Keratinocyte (primary cell): ENCODE results near the gene PLA2G6. TPM values are rescaled to one million over a fixed set of nuclear protein-coding genes. Genes with fewer than 3 reads are reported as not detected.

Source experiments
- DNase-seq: peaks from one replicate; pipeline ENCODE4 v3.0.0-alpha.2; 2011; ENCODE audit warnings: low read depth, missing footprints, low spot score
- FAIRE-seq: peaks from 2 replicates; lab custom pipeline; 2011; peaks lifted over from hg19 to GRCh38; lab: Jason Lieb, UNC
- H2AFZ ChIP-seq: 2 replicates; pipeline ENCODE4 v1.6.0; 2012; ENCODE audit warnings: low read length, control low read depth, inconsistent platforms; ENCODE audit not compliant: control insufficient read depth
- H3K27ac ChIP-seq: 2 replicates; pipeline ENCODE4 v1.5.1; 2011; ENCODE audit warnings: low read length; ENCODE audit not compliant: control insufficient read depth, insufficient read depth
- H3K27me3 ChIP-seq: 3 replicates; pipeline ENCODE4 v1.6.0; 2011; ENCODE audit warnings: low read length; ENCODE audit not compliant: control insufficient read depth, insufficient read depth; ENCODE audit errors: extremely low read depth
- H3K36me3 ChIP-seq, 2 experiments: 2 replicates in 1 of 2; 3 replicates in 1 of 2; pipeline ENCODE4 v1.5.1; 2011; ENCODE audit warnings: low read length in 2 of 2, mild to moderate bottlenecking in 1 of 2; ENCODE audit not compliant: control insufficient read depth in 2 of 2, insufficient read depth in 2 of 2; ENCODE audit errors: extremely low read depth in 1 of 2
- H3K4me1 ChIP-seq: 3 replicates; pipeline ENCODE4 v1.5.1; 2011; ENCODE audit warnings: low read length; ENCODE audit not compliant: control insufficient read depth, insufficient read depth; ENCODE audit errors: extremely low read depth
- H3K4me2 ChIP-seq: 3 replicates; pipeline ENCODE4 v1.6.0; 2011; ENCODE audit warnings: low read depth, low read length; ENCODE audit not compliant: control insufficient read depth, insufficient read depth; ENCODE audit errors: extremely low read depth
- H3K4me3 ChIP-seq, 3 experiments: fragments of 200-600 bp in 1 of 3; sonication (generic) in 1 of 3; 2 replicates in 2 of 3; 3 replicates in 1 of 3; pipeline ENCODE4 v1.5.1; 2011 to 2016; ENCODE audit warnings: low read length in 3 of 3, mild to moderate bottlenecking in 3 of 3, control low read depth in 2 of 3, inconsistent platforms in 1 of 3, low read depth in 1 of 3, mixed read lengths in 1 of 3, mixed run types in 1 of 3, moderate library complexity in 1 of 3; ENCODE audit not compliant: control insufficient read depth in 2 of 3, insufficient read depth in 2 of 3; ENCODE audit errors: extremely low read depth in 1 of 3
- H3K79me2 ChIP-seq: 2 replicates; pipeline ENCODE4 v1.6.0; 2012; ENCODE audit warnings: low read length; ENCODE audit not compliant: control insufficient read depth, insufficient read depth
- H3K9ac ChIP-seq: 3 replicates; pipeline ENCODE4 v1.6.0; 2011; ENCODE audit warnings: low read length; ENCODE audit not compliant: control insufficient read depth, insufficient read depth; ENCODE audit errors: extremely low read depth
- H3K9me1 ChIP-seq: 3 replicates; pipeline ENCODE4 v1.6.0; 2011; ENCODE audit warnings: low read length; ENCODE audit not compliant: control insufficient read depth, insufficient read depth; ENCODE audit errors: extremely low read depth
- H3K9me3 ChIP-seq: 2 replicates; pipeline ENCODE4 v1.5.1; 2012; ENCODE audit warnings: low read depth, low read length; ENCODE audit not compliant: control insufficient read depth
- H4K20me1 ChIP-seq: 3 replicates; pipeline ENCODE4 v1.6.0; 2011; ENCODE audit warnings: low read length; ENCODE audit not compliant: control insufficient read depth, insufficient read depth; ENCODE audit errors: extremely low read depth
- CTCF ChIP-seq, 3 experiments: IDR thresholded peaks in 1 of 3; conservative IDR thresholded peaks in 1 of 3; optimal IDR thresholded peaks in 1 of 3; 2 replicates in 2 of 3; 3 replicates in 1 of 3; pipeline versions ENCODE3 to v1.5.1; 2011; ENCODE audit warnings: low read length in 3 of 3, mild to moderate bottlenecking in 3 of 3, moderate library complexity in 2 of 3, control low read depth in 1 of 3, inconsistent platforms in 1 of 3; ENCODE audit not compliant: insufficient read depth in 2 of 3; ENCODE audit errors: extremely low read depth in 1 of 3
- EZH2 ChIP-seq: IDR thresholded peaks from one replicate; pipeline ENCODE4 v1.6.1; 2012; ENCODE audit warnings: inconsistent platforms, mild to moderate bottlenecking, low read length, moderate library complexity
- dilution Hi-C: fragments of 300-500 bp; cut with MboI; formaldehyde crosslinking; loops from one replicate; pipeline ENCODE4 v1.7.0; 2020; ENCODE audit warnings: low sequenced_read_pairs; ENCODE audit not compliant: extremely low pct_ligation_motif_present
- polyA plus RNA-seq, 5 experiments: library from polyadenylated mRNA; depleted of rRNA in 3 of 5; stranded (reverse) in 3 of 5; stranded (forward) in 1 of 5; unstranded in 1 of 5; fragments of >200 nt; gene quantifications; 1 replicate in 1 of 5; 2 replicates in 3 of 5; 3 replicates in 1 of 5; pipeline versions ENCODE4 v1.2.1 to v1.2.3, GENCODE V29; 2011 to 2012; ENCODE audit warnings: missing spikeins in 2 of 5, low read depth in 1 of 5, low replicate concordance in 1 of 5

PLA2G6 gene
- polyA plus RNA-seq, 1 donor (not counting 4 experiments of a cell fraction or from before 2014, with no cell fraction given), result 5.2 TPM

- Histone ChIP-seq H3K79me2 (no peaks in the 10 kb centered on the region), H3K4me1 (peaks cover 27% of the 10 kb centered on the region), H3K9me3 (no peaks in the 10 kb centered on the region), H3K4me2 (no peak overlapping the region), H3K36me3 (no peaks in the 10 kb centered on the region), H3K4me3 (no peak overlapping the region), H3K27me3 (no peaks in the 10 kb centered on the region), H4K20me1 (no peaks in the 10 kb centered on the region), H3K9ac (no peak overlapping the region), H2AFZ (no peak overlapping the region), H3K9me1 (no peaks in the 10 kb centered on the region), H3K27ac (no peak overlapping the region)
- TF ChIP-seq CTCF (optimal IDR thresholded peaks at IDR 0.05 in 1 of 3, IDR thresholded peaks at IDR 0.05 in 1 of 3, conservative IDR thresholded peaks at IDR 0.05 in 1 of 3; ENCODE audit: extremely low read depth in 1 of 3, insufficient read depth in 2 of 3, low read length in 3 of 3) (no peak), EZH2 (no peak)
- FAIRE-seq (peak; percentile 43), DNase-seq (no peak)
- dilution Hi-C loops, result no loop called here
These were observed 56.5 kb downstream of the PLA2G6 start for GRCh38 chr22:38125038-38125610.

GRCh38 chr22:38124236-38124974 is 57.2 kb downstream of the PLA2G6 start:
- dilution Hi-C loops, result no loop called here
- peak; percentile 93 for DNase-seq

More at GRCh38 chr22:38124236-38124974, 57.2 kb downstream of the PLA2G6 start:
- TF ChIP-seq CTCF (optimal IDR thresholded peaks at IDR 0.05 in 1 of 3, IDR thresholded peaks at IDR 0.05 in 1 of 3, conservative IDR thresholded peaks at IDR 0.05 in 1 of 3; ENCODE audit: extremely low read depth in 1 of 3, insufficient read depth in 2 of 3, low read length in 3 of 3) (no peak), EZH2 (no peak)
- no peaks in the 10 kb centered on the region for H3K79me2 ChIP-seq
- peaks cover 30% of the 10 kb centered on the region for H3K4me1 ChIP-seq
- H3K9me1 ChIP-seq, result no peaks in the 10 kb centered on the region
- H3K9me3 ChIP-seq, result no peaks in the 10 kb centered on the region
- FAIRE-seq, result peak; percentile 99
- H3K9ac ChIP-seq, result no peak overlapping the region
- H3K4me2 ChIP-seq, result peak overlapping the region; percentile 58
- H3K4me3 ChIP-seq, result no peak overlapping the region
- H2AFZ ChIP-seq, result peak overlapping the region; percentile 28
- no peaks in the 10 kb centered on the region for H3K27me3 ChIP-seq
- H3K36me3 ChIP-seq, result no peaks in the 10 kb centered on the region
- peak overlapping the region; percentile 13 for H3K27ac ChIP-seq
- no peaks in the 10 kb centered on the region for H4K20me1 ChIP-seq
